Measurements from ENCODE around the gene POLE3. TPM values are rescaled to one million over a fixed set of nuclear protein-coding genes. Genes with fewer than 3 reads are reported as not detected.

POLE3 gene
- total and polyA plus RNA-seq, 9 of the 15 experiments (the other 6 are each of a cell fraction or from before 2014, with no cell fraction given): 52.6 to 179 (median 110) TPM

DNA sequence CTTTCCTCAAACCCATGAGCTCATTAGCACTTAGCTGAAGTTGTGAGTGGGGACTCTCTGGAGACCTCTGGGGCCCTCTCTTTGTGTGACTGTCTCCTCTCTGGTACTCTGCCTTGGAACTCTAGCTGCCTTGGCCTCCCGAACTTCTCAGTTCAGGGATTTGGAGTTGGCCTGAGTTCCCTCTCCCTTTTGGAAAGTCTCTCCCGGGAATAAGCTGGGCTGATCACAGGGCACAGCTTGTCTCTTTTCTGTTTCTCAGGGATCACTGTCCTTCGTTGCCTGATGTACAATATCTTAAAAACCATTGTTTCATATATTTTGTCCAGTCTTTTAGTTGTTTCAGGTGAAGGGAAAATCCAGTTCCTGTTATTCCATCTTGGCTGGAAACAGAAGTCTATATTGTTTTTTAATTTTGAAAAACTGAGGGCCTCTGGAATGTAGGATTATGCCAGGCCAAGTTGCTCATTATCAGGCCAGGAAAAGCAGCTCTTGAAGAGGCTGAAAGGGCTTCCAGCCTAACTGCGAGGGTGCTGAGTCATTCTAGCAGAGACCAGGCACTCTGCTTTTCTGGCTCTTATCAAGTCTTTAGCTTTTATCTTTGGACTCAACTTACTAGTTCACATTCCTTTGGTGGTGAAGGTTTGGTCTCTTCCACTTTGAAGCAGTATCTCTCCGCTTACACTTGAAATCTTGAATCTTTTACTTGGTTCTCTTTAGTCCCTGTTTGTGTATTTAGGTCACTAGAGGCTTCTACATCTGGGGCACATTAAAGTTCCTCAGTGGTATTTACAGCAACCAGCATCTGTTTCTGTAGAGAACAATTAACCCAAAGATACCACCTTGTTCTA lies 44.7 kb upstream of the POLE3 start (continued):
- 0 out of 2 replicates have a peak, but pooled peaks have one; percentile 16 for TF ChIP-seq ZNF766 (CRISPR knock-in tag; conservative IDR thresholded peaks at IDR 0.05)
- TF ChIP-seq CHD2 (IDR thresholded peaks at IDR 0.05; ENCODE audit: low read depth, low read length): no peak
- no peak for TF ChIP-seq ZNF217 (CRISPR knock-in tag; IDR thresholded peaks at IDR 0.05)
- TF ChIP-seq, protein P1, sequence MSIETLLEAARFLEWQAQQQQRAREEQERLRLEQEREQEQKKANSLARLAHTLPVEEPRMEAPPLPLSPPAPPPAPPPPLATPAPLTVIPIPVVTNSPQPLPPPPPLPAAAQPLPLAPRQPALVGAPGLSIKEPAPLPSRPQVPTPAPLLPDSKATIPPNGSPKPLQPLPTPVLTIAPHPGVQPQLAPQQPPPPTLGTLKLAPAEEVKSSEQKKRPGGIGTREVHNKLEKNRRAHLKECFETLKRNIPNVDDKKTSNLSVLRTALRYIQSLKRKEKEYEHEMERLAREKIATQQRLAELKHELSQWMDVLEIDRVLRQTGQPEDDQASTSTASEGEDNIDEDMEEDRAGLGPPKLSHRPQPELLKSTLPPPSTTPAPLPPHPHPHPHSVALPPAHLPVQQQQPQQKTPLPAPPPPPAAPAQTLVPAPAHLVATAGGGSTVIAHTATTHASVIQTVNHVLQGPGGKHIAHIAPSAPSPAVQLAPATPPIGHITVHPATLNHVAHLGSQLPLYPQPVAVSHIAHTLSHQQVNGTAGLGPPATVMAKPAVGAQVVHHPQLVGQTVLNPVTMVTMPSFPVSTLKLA (conservative IDR thresholded peaks at IDR 0.05): no peak; a peak in 1 of 4 replicates
- no peak for TF ChIP-seq CBX2 (IDR thresholded peaks at IDR 0.05; ENCODE audit: insufficient read depth, low read length, poor library complexity, severe bottlenecking)
- TF ChIP-seq, protein P2, sequence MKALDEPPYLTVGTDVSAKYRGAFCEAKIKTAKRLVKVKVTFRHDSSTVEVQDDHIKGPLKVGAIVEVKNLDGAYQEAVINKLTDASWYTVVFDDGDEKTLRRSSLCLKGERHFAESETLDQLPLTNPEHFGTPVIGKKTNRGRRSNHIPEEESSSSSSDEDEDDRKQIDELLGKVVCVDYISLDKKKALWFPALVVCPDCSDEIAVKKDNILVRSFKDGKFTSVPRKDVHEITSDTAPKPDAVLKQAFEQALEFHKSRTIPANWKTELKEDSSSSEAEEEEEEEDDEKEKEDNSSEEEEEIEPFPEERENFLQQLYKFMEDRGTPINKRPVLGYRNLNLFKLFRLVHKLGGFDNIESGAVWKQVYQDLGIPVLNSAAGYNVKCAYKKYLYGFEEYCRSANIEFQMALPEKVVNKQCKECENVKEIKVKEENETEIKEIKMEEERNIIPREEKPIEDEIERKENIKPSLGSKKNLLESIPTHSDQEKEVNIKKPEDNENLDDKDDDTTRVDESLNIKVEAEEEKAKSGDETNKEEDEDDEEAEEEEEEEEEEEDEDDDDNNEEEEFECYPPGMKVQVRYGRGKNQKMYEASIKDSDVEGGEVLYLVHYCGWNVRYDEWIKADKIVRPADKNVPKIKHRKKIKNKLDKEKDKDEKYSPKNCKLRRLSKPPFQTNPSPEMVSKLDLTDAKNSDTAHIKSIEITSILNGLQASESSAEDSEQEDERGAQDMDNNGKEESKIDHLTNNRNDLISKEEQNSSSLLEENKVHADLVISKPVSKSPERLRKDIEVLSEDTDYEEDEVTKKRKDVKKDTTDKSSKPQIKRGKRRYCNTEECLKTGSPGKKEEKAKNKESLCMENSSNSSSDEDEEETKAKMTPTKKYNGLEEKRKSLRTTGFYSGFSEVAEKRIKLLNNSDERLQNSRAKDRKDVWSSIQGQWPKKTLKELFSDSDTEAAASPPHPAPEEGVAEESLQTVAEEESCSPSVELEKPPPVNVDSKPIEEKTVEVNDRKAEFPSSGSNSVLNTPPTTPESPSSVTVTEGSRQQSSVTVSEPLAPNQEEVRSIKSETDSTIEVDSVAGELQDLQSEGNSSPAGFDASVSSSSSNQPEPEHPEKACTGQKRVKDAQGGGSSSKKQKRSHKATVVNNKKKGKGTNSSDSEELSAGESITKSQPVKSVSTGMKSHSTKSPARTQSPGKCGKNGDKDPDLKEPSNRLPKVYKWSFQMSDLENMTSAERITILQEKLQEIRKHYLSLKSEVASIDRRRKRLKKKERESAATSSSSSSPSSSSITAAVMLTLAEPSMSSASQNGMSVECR (CRISPR knock-in tag; IDR thresholded peaks at IDR 0.05): no peak
- no peak for TF ChIP-seq XRCC5 (IDR thresholded peaks at IDR 0.05; ENCODE audit: low read depth, low read length)
- peak; percentile 90 for TF ChIP-seq CBFA2T3 (IDR thresholded peaks at IDR 0.05)
- peak; percentile 15 for TF ChIP-seq NEUROD1 (IDR thresholded peaks at IDR 0.05; ENCODE audit: borderline replicate concordance, low read depth, low read length, partially characterized antibody)
- no peak for TF ChIP-seq ZNF830 (CRISPR knock-in tag; IDR thresholded peaks at IDR 0.05)
- TF ChIP-seq CEBPG (CRISPR knock-in tag; IDR thresholded peaks at IDR 0.05): no peak
- no peak for TF ChIP-seq CEBPG (tag; conservative IDR thresholded peaks at IDR 0.05 in 1 of 2, IDR thresholded peaks at IDR 0.05 in 1 of 2)
- peak; percentile 87 for TF ChIP-seq JUND (IDR thresholded peaks at IDR 0.05; ENCODE audit: borderline replicate concordance, low read depth, low read length)
- TF ChIP-seq JUND (tag; IDR thresholded peaks at IDR 0.05; ENCODE audit: borderline replicate concordance, low read depth, low read length): peak; percentile 74; the same call in 2 of the 3 replicates
- TF ChIP-seq ZNF133 (CRISPR knock-in tag; IDR thresholded peaks at IDR 0.05): no peak
- TF ChIP-seq HSF4 (CRISPR knock-in tag; IDR thresholded peaks at IDR 0.05; ENCODE audit: borderline replicate concordance): no peak
- peak; percentile 98 for TF ChIP-seq MAFG (tag; conservative IDR thresholded peaks at IDR 0.05)
- TF ChIP-seq, protein P3, sequence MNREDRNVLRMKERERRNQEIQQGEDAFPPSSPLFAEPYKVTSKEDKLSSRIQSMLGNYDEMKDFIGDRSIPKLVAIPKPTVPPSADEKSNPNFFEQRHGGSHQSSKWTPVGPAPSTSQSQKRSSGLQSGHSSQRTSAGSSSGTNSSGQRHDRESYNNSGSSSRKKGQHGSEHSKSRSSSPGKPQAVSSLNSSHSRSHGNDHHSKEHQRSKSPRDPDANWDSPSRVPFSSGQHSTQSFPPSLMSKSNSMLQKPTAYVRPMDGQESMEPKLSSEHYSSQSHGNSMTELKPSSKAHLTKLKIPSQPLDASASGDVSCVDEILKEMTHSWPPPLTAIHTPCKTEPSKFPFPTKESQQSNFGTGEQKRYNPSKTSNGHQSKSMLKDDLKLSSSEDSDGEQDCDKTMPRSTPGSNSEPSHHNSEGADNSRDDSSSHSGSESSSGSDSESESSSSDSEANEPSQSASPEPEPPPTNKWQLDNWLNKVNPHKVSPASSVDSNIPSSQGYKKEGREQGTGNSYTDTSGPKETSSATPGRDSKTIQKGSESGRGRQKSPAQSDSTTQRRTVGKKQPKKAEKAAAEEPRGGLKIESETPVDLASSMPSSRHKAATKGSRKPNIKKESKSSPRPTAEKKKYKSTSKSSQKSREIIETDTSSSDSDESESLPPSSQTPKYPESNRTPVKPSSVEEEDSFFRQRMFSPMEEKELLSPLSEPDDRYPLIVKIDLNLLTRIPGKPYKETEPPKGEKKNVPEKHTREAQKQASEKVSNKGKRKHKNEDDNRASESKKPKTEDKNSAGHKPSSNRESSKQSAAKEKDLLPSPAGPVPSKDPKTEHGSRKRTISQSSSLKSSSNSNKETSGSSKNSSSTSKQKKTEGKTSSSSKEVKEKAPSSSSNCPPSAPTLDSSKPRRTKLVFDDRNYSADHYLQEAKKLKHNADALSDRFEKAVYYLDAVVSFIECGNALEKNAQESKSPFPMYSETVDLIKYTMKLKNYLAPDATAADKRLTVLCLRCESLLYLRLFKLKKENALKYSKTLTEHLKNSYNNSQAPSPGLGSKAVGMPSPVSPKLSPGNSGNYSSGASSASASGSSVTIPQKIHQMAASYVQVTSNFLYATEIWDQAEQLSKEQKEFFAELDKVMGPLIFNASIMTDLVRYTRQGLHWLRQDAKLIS (CRISPR knock-in tag; IDR thresholded peaks at IDR 0.05): no peak
